NCI-H82 (cell line): ENCODE data around the gene PHF2.

Experiments used
- DNase-seq: peaks from one replicate; lab custom pipeline; 2025; lab: John Stamatoyannopoulos, UW

PHF2 gene

DNA sequence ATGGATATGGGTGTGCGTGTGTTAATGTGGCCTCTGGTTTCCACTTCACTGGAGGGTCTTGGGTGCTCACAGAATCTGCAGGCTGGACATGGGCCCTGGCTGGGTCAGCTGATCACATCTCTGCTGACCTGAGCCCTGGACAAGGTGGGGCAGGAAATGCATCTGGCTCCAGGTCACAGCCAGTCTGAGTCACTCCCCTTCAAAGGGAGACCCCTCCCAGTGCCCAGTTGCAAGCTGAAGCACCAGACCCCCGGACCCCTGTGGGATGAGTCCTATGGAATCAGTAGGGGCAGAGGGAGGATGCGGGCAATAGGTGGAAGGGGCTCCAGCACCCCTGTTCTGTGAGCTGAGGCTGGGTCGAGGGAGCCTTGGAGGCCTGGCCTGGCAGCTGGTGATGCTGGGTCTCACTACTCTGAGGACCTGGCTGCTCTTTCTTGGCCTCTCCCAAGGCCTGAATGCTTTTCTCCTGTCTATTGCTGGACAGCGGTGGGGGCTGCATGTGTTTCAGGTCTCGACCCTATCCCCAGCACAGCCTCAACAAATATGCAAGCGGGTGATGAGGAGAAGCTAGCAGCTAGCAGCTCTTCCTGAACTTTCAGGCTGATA is 54.5 kb downstream of the PHF2 start:
- no peak for DNase-seq

- no peak for DNase-seq
These were observed 57.3 kb downstream of the PHF2 start for GRCh38 chr9:93633492-93634221.

DNA sequence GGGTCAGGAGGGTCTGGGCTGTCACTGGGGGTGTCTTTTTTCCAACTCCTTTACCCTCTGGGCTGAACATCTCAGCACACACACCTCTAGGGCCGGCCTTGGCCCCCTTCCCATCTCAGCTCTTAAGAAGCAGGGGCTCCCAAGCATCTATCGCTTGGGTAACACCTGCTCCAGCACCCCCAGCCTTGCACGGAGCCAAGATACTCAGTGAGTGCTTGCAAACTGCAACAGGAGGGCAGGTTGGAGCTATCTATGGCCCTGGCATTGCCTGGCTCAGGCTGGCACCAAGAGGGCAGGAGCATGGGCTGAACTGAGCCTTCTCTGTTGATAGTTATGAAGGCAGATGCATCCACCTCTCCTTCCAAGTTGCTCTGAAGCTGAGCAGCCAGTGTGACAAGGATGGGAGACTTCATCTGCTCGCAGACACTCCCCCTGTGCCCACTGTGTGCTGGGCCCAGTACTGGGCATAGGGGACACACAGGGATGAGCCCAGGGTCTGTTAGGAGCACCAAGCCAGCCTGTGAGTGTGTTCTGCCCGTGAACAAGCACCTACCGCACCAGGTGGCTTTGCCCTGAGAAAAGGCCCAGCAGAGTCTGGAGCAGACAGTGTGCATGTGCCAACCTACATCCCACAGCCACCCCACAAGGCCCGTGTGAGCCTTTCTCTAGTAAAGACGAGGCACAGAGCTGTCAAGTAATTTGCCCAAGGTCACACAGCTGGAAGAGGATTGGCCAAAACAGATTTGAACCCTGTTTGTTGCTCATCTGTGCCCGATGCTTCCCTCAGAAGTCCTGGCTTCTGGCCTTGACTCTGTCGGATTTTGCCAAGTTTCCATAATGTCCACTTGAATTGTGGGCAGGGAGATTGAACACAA is 58.2 kb downstream of the PHF2 start:
- DNase-seq = no peak

GRCh38 chr9:93635186-93636107 is 59.1 kb downstream of the PHF2 start:
- no peak for DNase-seq

DNA sequence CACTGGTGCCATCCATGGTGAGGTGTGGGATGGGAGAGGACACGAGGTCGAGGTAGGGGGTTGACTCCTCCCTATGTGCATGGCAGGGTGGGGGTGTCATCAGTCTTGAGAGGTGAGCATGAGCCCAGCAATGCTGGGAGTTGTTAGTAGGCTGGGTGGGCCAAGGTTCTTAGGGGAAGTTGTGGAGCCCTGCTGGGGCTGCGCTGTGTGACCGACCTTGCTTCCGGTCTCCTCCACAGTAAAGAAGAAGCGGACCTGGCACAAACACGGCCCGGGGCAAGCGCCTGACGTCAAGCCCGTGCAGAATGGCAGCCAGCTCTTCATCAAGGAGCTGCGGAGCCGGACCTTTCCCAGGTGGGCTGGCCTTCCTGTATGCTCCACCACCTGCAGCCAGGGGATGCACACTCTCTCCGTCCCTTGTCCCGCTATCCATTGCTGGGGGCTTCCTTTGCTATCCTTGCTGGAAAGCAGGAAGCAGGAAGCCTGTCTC is 59.8 kb downstream of the PHF2 start:
- DNase-seq = no peak

DNA sequence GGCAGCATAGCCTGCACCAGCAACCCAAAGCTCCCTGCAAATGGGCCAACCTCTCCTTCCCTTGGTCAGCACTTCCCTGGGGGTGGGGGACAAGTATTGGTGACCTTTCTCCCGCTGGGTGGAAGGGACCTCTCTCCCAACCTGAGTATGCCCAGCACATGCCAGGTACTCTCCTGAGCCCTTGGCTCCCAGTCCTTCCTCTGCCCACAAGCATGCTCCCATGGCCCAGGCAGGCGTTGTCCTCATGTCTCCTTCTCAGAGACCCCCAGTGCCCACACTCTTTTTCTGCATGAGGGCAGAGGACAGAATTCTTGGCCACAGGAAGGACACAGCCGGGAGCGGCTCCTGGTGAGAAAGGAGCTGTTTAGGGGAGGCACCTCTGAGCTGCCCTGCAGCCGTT is 60.3 kb downstream of the PHF2 start:
- DNase-seq = no peak

- no peak for DNase-seq
These were observed 61.5 kb downstream of the PHF2 start for GRCh38 chr9:93637886-93638285.

DNA sequence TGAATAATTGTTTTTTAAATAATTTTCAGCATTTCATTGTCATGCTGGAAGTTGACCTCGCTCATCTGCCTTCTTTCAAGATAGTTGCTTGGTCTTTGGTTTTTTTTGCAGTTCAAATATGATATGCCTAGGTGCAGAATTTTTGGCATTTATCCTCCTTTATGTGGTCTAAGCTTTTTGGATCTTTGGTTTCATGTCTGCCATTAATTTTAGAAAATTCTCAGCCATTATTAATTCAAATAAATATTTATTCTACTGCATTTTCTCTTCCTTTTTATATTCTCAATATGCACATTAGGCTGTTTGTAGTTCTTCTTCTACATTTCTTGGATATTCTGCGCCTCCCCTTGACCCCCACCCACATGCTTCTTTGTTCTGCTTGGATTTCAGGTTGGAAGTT is 63.6 kb downstream of the PHF2 start:
- no peak for DNase-seq

DNA sequence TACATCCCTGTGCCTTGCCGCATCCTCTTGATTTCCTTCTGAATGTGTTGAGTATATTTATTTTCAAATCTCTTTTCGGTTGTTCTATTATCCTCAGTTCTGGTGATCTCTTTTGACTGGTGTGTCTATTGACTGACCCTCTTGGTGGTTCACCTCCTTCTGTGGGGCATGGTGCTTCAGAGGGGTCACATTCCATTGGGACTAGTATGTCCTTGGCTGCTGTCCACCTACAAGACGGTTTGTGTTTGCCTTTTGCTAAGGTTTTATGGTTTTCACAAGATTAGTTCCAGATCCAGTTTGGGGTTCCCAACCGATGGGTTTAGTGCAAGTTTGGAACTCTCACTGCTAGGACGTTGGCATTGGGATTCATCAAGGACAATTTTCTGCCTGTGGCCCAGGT is 66.6 kb downstream of the PHF2 start:
- DNase-seq = no peak

- no peak for DNase-seq
These were observed 68.2 kb downstream of the PHF2 start for GRCh38 chr9:93644397-93645088.

- DNase-seq = no peak
These were observed 68.9 kb downstream of the PHF2 start for GRCh38 chr9:93645149-93645889.

DNA sequence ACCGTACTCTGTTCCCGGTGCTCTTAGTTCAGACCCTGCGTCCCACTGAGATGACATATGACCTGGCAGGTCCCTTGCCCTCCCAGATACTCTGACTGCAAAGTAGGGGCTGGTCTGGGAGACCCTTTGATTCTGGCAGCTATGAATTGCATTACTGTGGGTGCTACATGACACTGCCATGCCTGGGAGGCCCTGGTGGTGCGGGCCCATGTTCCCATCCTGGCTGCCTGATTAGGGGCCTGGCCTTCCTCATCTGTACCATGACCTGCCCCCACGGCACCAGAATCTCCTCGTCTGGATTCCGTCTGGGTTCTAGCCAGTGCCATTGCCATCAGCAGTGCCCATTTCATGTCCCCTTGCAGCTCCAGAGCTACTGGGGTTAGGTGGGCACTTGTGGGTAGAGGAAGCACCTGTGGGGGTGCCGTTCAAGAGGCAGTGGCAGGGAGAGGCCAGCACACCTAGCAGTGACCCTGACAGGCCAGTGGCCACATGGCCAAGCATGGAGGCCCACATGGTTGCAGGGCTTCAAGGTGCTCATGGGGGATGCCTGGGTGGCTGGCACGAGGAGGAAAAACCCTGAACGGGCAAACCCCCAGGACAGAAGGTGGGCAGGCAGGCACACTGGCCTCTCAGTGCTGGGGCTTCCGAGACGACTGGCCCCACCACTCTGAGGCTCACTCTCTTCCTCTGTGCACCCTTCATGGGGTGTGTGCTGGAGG is 69.7 kb downstream of the PHF2 start:
- DNase-seq = no peak

GRCh38 chr9:93646640-93647178 is 70.3 kb downstream of the PHF2 start:
- DNase-seq = no peak

DNA sequence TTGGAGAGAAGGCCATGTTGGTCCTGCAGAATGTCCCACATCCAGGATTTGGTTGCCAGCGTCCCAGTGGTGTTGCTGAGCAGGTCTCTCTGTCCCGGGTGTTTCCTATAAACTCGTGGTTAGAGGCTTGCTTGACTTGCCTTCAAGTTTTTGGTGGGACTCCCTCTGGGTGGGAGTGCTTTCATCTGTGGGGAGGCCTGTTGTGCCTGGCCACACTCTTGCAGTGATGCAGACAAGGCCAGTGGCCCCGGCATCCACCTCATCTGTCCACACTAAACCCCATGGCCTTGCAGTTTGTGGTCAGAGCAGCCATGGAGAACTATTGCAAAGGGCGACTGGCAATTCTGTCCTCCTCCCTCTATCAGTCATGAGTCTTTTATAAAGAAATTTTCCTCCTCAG is 71.8 kb downstream of the PHF2 start:
- DNase-seq = no peak

GRCh38 chr9:93648836-93649235 is 72.5 kb downstream of the PHF2 start:
- DNase-seq = no peak

- DNase-seq = no peak
These were observed 73.4 kb downstream of the PHF2 start for GRCh38 chr9:93649610-93650261.

DNA sequence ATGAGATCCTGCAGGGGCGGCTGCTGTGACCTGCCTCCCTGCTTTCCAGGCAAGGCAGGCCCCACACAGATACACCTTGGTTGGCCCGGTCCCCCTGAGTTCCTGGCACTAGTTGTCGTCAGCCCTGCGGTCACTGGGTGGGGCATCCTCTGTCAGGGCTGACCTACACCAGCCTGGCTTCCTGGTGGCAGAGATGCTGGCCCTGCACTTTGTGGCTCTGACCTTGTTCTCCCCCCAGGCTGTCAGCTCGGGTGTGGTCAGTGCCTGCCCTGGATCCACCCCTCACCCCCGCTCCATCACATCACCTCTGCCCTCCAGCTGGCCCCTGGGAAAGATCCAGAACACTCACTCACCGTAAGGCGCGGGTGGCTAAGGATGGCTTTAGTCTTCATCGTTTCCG is 74.1 kb downstream of the PHF2 start:
- no peak for DNase-seq

DNA sequence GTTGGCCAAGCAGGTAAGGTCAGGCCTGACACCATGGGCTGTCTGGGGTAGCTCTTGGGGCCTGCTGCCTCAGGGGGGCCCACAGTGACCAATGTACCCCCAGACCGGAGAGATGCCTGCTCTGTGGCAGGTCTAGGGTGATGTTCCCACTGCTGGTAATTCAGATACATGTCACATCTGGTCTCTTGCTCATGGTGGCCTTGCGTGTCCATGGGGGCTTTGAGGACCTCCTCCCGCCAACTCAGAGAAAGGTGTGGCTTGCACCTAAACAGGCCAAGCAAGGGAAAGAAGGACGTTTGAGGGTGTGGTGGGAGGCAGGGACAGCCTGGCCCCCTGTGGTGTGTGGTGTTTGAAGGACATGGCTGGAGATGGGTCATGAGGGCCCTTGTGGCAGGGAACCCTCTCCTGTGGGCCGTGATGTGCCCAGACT is 75.2 kb downstream of the PHF2 start:
- no peak for DNase-seq
